HG02840 (cell line): Measurements from ENCODE around the gene SDC1.

Source experiments
- ATAC-seq: cut with Tn5 transposase; IDR thresholded peaks from one replicate; pipeline ENCODE4 v1.9.1; 2021; ENCODE audit warnings: mild to moderate bottlenecking, moderate library complexity, moderate number of reproducible peaks; ENCODE audit not compliant: unreplicated experiment, low FRiP score

Gene SDC1

GRCh38 chr2:20215183-20216040 is 9.5 kb downstream of the SDC1 start:
- no peak for ATAC-seq

DNA sequence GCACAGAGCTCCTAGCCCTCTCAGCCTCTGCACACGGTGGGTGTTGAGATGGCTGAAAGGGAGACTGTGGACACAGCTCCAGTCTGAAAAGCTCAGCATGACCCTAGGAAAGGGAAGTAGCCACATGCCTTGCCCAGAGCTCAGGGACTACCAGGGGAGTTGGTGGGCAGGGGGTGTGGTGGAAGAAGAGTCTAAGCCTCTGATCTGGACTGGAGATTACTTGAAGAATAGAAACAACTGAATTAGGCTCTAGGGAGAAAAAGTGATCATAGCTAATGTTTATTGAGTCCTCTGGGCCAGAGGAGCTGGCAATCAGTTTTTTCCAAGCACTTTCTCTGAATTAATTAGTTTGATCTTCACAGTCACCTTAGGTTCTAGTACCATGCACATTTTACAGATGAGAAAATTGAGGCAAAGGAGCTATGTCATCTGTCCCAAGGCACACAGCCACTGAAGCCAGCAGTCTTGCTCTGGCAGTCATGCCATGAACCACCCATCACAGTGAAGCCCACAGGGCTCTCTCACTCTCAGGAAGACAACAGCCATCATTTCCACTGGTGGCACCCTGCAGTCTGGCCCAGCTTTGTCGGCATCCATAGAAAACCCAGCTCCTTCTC is 10.3 kb downstream of the SDC1 start:
- no peak for ATAC-seq

GRCh38 chr2:20213651-20214565 is 11.0 kb downstream of the SDC1 start:
- ATAC-seq: no peak

DNA sequence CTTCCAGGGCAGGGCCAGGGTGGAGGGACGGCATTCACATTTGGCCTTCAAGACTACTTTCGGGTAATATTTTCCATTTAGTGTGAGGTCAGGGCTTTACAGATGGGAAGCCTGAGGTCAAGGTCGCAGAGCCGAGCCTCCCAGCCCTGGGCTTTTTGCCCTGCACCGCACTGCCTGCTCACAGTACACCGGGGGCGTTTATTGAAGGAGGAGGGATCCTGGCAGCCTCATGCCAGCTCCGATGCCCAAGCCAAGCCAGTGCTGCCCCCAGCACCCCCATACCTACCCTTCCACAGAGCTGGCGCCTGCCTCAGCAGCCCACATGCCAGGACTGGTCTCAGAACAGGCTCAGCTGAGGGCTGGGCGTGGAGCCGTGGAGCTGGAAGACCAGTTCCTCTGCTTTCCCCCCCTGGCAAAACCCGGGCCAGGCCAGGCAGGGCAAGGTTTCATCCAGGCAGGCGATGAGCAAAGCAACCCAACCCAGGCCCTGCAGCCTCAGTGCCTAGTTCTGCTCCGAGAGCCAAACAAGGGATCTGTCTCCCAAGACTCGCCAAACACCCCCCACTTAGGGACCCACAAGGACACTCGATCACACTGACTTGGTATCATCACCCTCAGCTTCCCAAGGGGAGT is 11.9 kb downstream of the SDC1 start:
- ATAC-seq: no peak

DNA sequence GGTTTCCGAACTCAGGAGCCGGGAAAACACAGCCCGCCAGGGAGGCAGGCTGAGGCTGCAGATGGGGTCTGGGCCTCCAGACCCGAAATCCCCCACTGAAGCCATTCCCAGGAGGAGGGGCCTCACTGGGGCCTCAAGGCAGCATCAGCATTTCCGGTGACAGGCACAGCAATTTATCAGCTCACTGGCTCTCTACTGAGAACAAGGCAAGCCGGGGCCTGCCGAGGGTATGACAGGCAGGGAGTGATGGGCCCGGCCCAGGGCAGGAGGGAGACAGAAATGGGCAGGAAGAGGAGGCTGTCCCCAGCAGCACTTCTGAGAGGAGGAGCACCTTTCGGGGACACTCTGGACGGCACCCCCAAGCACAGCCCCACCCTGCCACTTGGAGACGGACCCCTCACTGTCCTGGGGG is 12.5 kb downstream of the SDC1 start:
- no peak for ATAC-seq

GRCh38 chr2:20211860-20212458 is 13.0 kb downstream of the SDC1 start:
- ATAC-seq: no peak

GRCh38 chr2:20211420-20211819 is 13.5 kb downstream of the SDC1 start:
- no peak for ATAC-seq

GRCh38 chr2:20210462-20210861 is 14.5 kb downstream of the SDC1 start:
- ATAC-seq: no peak

DNA sequence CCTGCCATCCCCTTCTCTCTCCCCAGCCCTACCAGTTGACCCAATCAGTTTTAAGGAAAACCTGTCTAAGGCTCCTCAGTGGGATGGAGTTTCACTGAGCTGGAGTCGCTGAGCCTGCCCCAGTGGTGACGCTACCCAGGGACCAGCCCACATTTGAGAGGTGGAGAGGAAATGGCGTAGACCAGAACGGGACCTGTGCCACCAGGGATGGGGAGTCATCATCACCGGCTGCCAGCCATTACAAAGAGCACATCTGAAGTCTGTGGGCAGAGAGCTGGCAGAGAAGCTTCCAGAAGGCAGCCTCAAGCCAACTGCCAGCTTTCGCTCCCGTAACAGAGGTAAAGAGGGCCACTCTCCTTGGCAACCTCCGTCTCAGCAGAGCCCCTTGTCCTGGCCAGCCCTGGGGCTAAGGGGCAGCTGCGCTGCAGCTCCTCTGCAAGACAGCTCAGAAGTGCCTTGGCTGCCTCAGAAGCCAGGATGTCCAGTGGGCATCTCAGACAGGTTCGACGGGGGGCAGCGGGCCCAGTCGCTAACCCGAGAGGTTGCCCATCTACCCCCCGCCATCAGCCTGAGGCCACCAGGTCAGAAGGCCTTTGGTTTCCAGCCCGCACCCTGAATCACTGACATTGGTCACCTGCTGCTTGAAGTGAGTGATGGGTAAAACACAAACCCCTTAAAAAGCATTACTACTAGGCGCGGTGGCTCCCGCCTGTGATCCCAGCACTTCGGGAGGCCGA is 15.4 kb downstream of the SDC1 start:
- ATAC-seq: no peak

DNA sequence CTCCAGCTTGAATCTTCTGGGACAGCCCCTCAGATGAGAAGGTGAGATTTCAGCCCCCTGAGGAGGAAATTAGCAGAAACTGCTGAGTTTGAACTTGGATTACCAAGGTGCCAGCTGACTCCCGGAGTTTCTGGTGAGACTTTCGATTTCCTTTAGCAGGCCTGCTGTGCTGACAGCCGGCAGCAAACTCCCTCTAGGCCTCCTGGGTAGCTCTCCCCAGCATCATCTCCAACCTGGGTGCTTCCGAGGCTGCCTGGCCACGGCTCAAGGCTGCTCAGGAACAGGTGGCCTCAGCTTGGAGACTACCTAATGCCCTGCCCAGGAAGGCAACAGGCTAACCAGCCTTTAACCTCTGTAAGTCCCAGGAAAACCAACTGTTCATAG is 16.5 kb downstream of the SDC1 start:
- ATAC-seq: no peak

GRCh38 chr2:20207051-20207450 is 17.9 kb downstream of the SDC1 start:
- peak; percentile 58 for ATAC-seq

GRCh38 chr2:20205915-20206524 is 18.9 kb downstream of the SDC1 start:
- ATAC-seq: no peak

GRCh38 chr2:20205069-20205468 is 19.9 kb downstream of the SDC1 start:
- ATAC-seq: no peak

- no peak for ATAC-seq
Observed at GRCh38 chr2:20203521-20204225, 21.3 kb downstream of the SDC1 start.

DNA sequence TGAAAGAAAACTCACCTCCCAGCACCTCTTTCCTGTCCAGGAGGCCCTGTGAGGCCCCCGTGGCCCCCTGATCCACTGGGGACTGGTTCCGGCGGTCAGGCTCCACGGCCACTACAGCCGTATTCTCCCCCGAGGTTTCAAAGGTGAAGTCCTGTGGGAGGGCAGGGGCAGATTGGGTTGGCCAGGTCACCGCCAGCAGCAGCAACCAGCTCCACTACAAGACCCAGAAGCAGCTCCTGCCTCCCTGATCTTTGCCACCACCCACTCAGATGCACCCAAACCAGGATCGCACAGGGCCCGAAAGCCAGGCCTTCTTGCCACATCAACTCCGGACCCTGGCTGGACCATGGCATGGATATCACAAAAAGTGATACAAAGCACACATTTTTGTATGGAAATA is 21.9 kb downstream of the SDC1 start:
- ATAC-seq: no peak

DNA sequence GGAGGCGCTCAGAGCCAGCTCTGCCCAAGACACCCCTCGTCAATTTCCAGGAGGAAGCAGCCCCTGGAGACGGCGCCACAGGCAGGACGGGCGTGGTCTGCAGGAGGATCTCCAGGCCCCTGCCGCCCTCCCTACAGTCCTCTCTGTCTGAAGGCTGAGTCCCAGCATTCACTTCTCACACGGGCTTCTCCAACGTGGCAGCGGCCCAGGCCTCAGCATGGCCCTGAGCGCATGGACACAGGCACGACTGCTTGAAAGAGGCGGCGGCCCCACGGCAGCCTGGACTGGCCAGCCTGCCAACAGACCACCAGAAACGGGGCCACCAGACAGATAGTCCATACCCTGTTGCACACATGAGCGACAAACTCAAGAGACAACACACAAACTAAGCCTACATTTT is 23.3 kb downstream of the SDC1 start:
- ATAC-seq: no peak

DNA sequence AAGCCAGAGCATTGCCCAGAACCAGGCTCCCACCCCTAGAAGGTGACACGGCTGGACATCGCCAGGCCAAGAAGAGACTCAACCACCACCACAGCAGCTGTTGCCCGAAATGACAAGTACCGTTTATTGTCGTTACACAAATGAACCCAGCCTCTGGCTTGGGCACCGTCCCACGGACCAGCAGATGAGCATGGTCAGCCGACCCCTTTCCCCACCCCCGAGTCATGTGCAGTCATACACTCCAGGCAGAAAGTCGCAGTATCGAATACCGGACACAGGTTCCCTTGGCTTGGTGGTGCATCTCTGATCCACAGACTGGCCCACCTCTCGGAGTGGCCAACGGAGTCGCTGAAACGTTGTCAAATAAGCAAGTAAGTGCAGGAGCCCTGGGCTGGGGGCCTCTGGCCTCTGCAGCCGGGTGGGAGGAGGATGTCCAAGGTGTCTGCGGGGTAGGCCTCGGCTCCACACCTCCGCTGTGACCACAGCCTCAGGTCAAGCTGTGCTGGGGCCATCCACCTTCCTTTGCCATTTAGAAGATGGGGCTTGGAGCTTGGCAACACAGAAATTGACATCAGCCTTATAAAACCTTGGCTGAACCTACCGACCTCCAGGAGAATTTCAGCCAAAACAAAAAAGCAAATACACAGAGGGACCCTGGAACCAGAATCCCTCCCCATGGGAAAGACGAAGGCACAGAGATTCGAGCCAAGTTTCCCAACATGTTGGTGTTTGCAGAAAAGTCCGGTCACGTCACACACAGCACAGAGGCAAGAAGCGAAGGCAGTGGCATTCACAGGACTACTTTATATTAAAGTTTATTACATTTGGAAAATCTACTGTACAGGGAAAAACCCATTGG is 24.0 kb downstream of the SDC1 start:
- no peak for ATAC-seq
